Activated B cell treated with CpG ODN at 0.5 μM for 24 hours (primary cell): ENCODE measurements around the gene ADM. TPM values are rescaled to one million over a fixed set of nuclear protein-coding genes. Genes with fewer than 3 reads are reported as not detected.

ENCODE experiments used
- ATAC-seq: fragments of 200-7000 bp; cut with Tn5 transposase; one replicate; pipeline ENCODE4 v1.10.0; 2021; ENCODE audit warnings: low read depth, mild to moderate bottlenecking, moderate library complexity
- CTCF ChIA-PET: fragments of 350-600 bp; sonication (Branson Sonifier 250); formaldehyde crosslinking; loops from one replicate; lab custom pipeline; 2021; ENCODE audit warnings: antibody characterized with exemption; lab: Charles Lee
- POLR2A ChIA-PET: fragments of 350-600 bp; sonication (Branson Sonifier 250); formaldehyde crosslinking; loops from one replicate; lab custom pipeline; 2021; ENCODE audit warnings: antibody characterized with exemption; lab: Charles Lee
- DNase-seq: peaks from one replicate; pipeline ENCODE4 v3.0.0; 2022
- H3K27ac Mint-ChIP-seq: one replicate; pipeline ENCODE4 v1.8.0; 2020; ENCODE audit warnings: mixed read lengths
- H3K27me3 Mint-ChIP-seq: one replicate; pipeline ENCODE4 v1.8.0; 2021; ENCODE audit warnings: mixed read lengths
- H3K36me3 Mint-ChIP-seq: one replicate; pipeline ENCODE4 v1.8.0; 2021; ENCODE audit warnings: low read depth, mixed read lengths
- H3K4me1 Mint-ChIP-seq: one replicate; pipeline ENCODE4 v1.8.0; 2021; ENCODE audit warnings: mixed read lengths
- H3K4me3 Mint-ChIP-seq: one replicate; pipeline ENCODE4 v1.8.0; 2020; ENCODE audit warnings: mild to moderate bottlenecking, mixed read lengths
- H3K9me3 Mint-ChIP-seq: one replicate; pipeline ENCODE4 v1.8.0; 2020; ENCODE audit warnings: mixed read lengths
- CTCF ChIP-seq: fragments of 200-600 bp; IDR thresholded peaks from one replicate; pipeline ENCODE4 v1.8.0; 2022; ENCODE audit warnings: antibody characterized with exemption, mild to moderate bottlenecking
- intact Hi-C: fragments of 100-400 bp; cut with micrococcal nuclease; formaldehyde crosslinking; loops from one replicate; pipeline ENCODE4 v1.15.1; 2024
- total RNA-seq: library from RNA; stranded (reverse); gene quantifications from 2 replicates; pipeline ENCODE4 v1.2.3, GENCODE V29; 2022

ADM gene
- total RNA-seq, 1 donor from 2014 or later: 1.2 TPM

GRCh38 chr11:10327254-10327653, 22.4 kb downstream of the ADM start:
- intact Hi-C loops: no loop called here
- POLR2A ChIA-PET: no interaction called here
- DNase-seq: no peak
- no peaks in the 10 kb centered on the region for H3K36me3 Mint-ChIP-seq
- H3K4me1 Mint-ChIP-seq: peaks cover 5% of the 10 kb centered on the region
- no peak overlapping the region for H3K4me3 Mint-ChIP-seq
- no peak for ATAC-seq
- H3K9me3 Mint-ChIP-seq: no peaks in the 10 kb centered on the region
- CTCF ChIA-PET: interaction anchor here (1.1 to 2.1 kb wide), 3 partner anchors 119 to 792 kb away, joined by 3 to 6 read pairs (median 5); no protein-coding TSS in a partner anchor
- peaks cover 25% of the 10 kb centered on the region for H3K27me3 Mint-ChIP-seq
- no peak for TF ChIP-seq CTCF
- H3K27ac Mint-ChIP-seq: no peak overlapping the region

- peaks cover 23% of the 10 kb centered on the region for H3K27me3 Mint-ChIP-seq
- H3K36me3 Mint-ChIP-seq: no peaks in the 10 kb centered on the region
- no peak for DNase-seq
- no peak overlapping the region for H3K27ac Mint-ChIP-seq
- no peak overlapping the region for H3K4me3 Mint-ChIP-seq
- no peaks in the 10 kb centered on the region for H3K9me3 Mint-ChIP-seq
- no peak for ATAC-seq
- H3K4me1 Mint-ChIP-seq: no peaks in the 10 kb centered on the region
- ChIA-PET CTCF (interaction anchor here (1.1 to 1.3 kb wide), 2 partner anchors 118 to 571 kb away, joined by 3 to 5 read pairs; no protein-coding TSS in a partner anchor), POLR2A (no interaction called here)
- intact Hi-C loops: no loop called here
- no peak for TF ChIP-seq CTCF
Observed at GRCh38 chr11:10328314-10329098, 23.6 kb downstream of the ADM start.

- H3K4me3 Mint-ChIP-seq: no peak overlapping the region
- intact Hi-C loops: no loop called here
- ChIA-PET CTCF (interaction anchor here (1.1 kb wide), 1 partner anchor 119 kb away, joined by 3 read pairs; no protein-coding TSS in a partner anchor), POLR2A (no interaction called here)
- peaks cover 22% of the 10 kb centered on the region for H3K27me3 Mint-ChIP-seq
- H3K4me1 Mint-ChIP-seq: no peaks in the 10 kb centered on the region
- no peak for DNase-seq
- TF ChIP-seq CTCF: no peak
- no peaks in the 10 kb centered on the region for H3K9me3 Mint-ChIP-seq
- H3K36me3 Mint-ChIP-seq: no peaks in the 10 kb centered on the region
- no peak overlapping the region for H3K27ac Mint-ChIP-seq
- no peak for ATAC-seq
Observed at GRCh38 chr11:10329356-10329755, 24.5 kb downstream of the ADM start.

GRCh38 chr11:10329935-10330334, 25.1 kb downstream of the ADM start:
- TF ChIP-seq CTCF: no peak
- Mint-ChIP-seq H3K4me1 (no peaks in the 10 kb centered on the region), H3K36me3 (no peaks in the 10 kb centered on the region), H3K4me3 (no peak overlapping the region), H3K27me3 (peaks cover 23% of the 10 kb centered on the region), H3K9me3 (no peaks in the 10 kb centered on the region), H3K27ac (no peak overlapping the region)
- ATAC-seq (no peak), DNase-seq (no peak)
- CTCF ChIA-PET: no interaction called here
- intact Hi-C loops: no loop called here
- POLR2A ChIA-PET: no interaction called here

GRCh38 chr11:10331548-10332289, 26.8 kb downstream of the ADM start:
- no peaks in the 10 kb centered on the region for H3K9me3 Mint-ChIP-seq
- POLR2A ChIA-PET: no interaction called here
- no peak overlapping the region for H3K27ac Mint-ChIP-seq

More at GRCh38 chr11:10331548-10332289, 26.8 kb downstream of the ADM start:
- intact Hi-C loops: no loop called here
- ATAC-seq (no peak), DNase-seq (no peak)
- peaks cover 23% of the 10 kb centered on the region for H3K27me3 Mint-ChIP-seq
- H3K4me3 Mint-ChIP-seq: no peak overlapping the region
- TF ChIP-seq CTCF: no peak
- H3K36me3 Mint-ChIP-seq: no peaks in the 10 kb centered on the region
- no peaks in the 10 kb centered on the region for H3K4me1 Mint-ChIP-seq
- CTCF ChIA-PET: no interaction called here
